IMR-90 (cell line): ENCODE measurements around the gene ZMAT2. TPM values are rescaled to one million over a fixed set of nuclear protein-coding genes. Genes with fewer than 3 reads are reported as not detected.

Experiments
- ATAC-seq: fragments of 200-7000 bp; cut with Tn5 transposase; 2 replicates; pipeline ENCODE4 v1.9.1; 2020; ENCODE audit warnings: low read depth, mild to moderate bottlenecking, moderate library complexity
- BruUV-seq: library from RNA; stranded (reverse); fragments of 400-500 nt; replicated peaks from 2 replicates; lab custom pipeline; 2021; lab: Mats Ljungman, UMichigan
- CTCF ChIA-PET: fragments of 300-600 bp; formaldehyde crosslinking; extraction: SDS; loops from one replicate; lab custom pipeline; 2021; ENCODE audit warnings: antibody characterized with exemption; lab: Yijun Ruan, JAX
- POLR2A ChIA-PET: fragments of 300-600 bp; sonication (Branson Sonifier 250); formaldehyde crosslinking; loops from one replicate; lab custom pipeline; 2022; ENCODE audit warnings: antibody characterized with exemption; ENCODE audit not compliant: unreplicated experiment; lab: Charles Lee
- DNase-seq: peaks from one replicate; pipeline ENCODE4 v3.0.0; 2013
- H2AFZ ChIP-seq: replicated peaks from 2 replicates; pipeline ENCODE3; 2013; ENCODE audit warnings: low read length, mild to moderate bottlenecking; ENCODE audit not compliant: poor library complexity
- H2AK5ac ChIP-seq: 2 replicates; pipeline ENCODE4 v1.6.1; 2013; ENCODE audit warnings: low read depth, low read length, inconsistent platforms
- H2AK9ac ChIP-seq: replicated peaks from 2 replicates; pipeline ENCODE3; 2013; ENCODE audit warnings: mild to moderate bottlenecking, low read depth, low read length, moderate library complexity; ENCODE audit not compliant: poor library complexity
- H2BK120ac ChIP-seq: 2 replicates; pipeline ENCODE4 v1.6.1; 2013; ENCODE audit warnings: low read depth, low read length, inconsistent platforms
- H2BK15ac ChIP-seq: 3 replicates; pipeline ENCODE4 v1.6.1; 2013; ENCODE audit warnings: low read depth, low read length, inconsistent platforms
- H2BK20ac ChIP-seq: 2 replicates; pipeline ENCODE4 v1.6.1; 2013; ENCODE audit warnings: low read depth, mild to moderate bottlenecking, inconsistent platforms, low read length, moderate library complexity
- H2BK5ac ChIP-seq: 2 replicates; pipeline ENCODE4 v1.6.1; 2013; ENCODE audit warnings: mild to moderate bottlenecking, low read depth, low read length, inconsistent platforms; ENCODE audit not compliant: poor library complexity, severe bottlenecking
- H3K14ac ChIP-seq: replicated peaks from 2 replicates; pipeline ENCODE4 v1.6.1; 2013; ENCODE audit warnings: low read depth, low read length, inconsistent platforms
- H3K18ac ChIP-seq: 2 replicates; pipeline ENCODE4 v1.6.1; 2013; ENCODE audit warnings: low read depth, low read length, control low read depth
- H3K23ac ChIP-seq: 2 replicates; pipeline ENCODE4 v1.6.1; 2013; ENCODE audit warnings: low read depth, low read length, inconsistent platforms
- H3K27ac ChIP-seq: 2 replicates; pipeline ENCODE4 v1.5.1; 2013; ENCODE audit warnings: mild to moderate bottlenecking, control low read depth, low read length; ENCODE audit not compliant: insufficient read depth
- H3K27me3 ChIP-seq: 2 replicates; pipeline ENCODE4 v1.6.1; 2013; ENCODE audit warnings: low read length; ENCODE audit not compliant: control insufficient read depth, insufficient read depth
- H3K36me3 ChIP-seq: 2 replicates; pipeline ENCODE4 v1.6.1; 2013; ENCODE audit warnings: low read length, mixed read lengths; ENCODE audit not compliant: control insufficient read depth, insufficient read depth
- H3K4ac ChIP-seq: 2 replicates; pipeline ENCODE4 v1.6.1; 2013; ENCODE audit warnings: low read depth, low read length, inconsistent platforms
- H3K4me1 ChIP-seq: 2 replicates; pipeline ENCODE4 v1.6.1; 2013; ENCODE audit warnings: low read length, mixed read lengths; ENCODE audit not compliant: control insufficient read depth, insufficient read depth
- H3K4me2 ChIP-seq: 2 replicates; pipeline ENCODE4 v1.6.1; 2013; ENCODE audit warnings: low read depth, mild to moderate bottlenecking, control low read depth, low read length, moderate library complexity
- H3K4me3 ChIP-seq: 2 replicates; pipeline ENCODE4 v1.5.1; 2013; ENCODE audit warnings: low read depth, mild to moderate bottlenecking, control low read depth, low read length, moderate library complexity; ENCODE audit not compliant: insufficient read depth
- H3K56ac ChIP-seq: 2 replicates; pipeline ENCODE4 v1.6.1; 2013; ENCODE audit warnings: low read length, inconsistent platforms; ENCODE audit not compliant: insufficient read depth; ENCODE audit errors: extremely low read depth
- H3K79me1 ChIP-seq, 2 experiments: 2 replicates each; pipeline ENCODE4 v1.6.1; 2013; ENCODE audit warnings: low read length in 2 of 2, inconsistent platforms in 1 of 2, low read depth in 1 of 2
- H3K9ac ChIP-seq: 2 replicates; pipeline ENCODE4 v1.6.1; 2013; ENCODE audit warnings: low read depth, low read length, control low read depth
- H3K9me1 ChIP-seq: 2 replicates; pipeline ENCODE4 v1.6.1; 2013; ENCODE audit warnings: low read length, inconsistent platforms; ENCODE audit not compliant: insufficient read depth
- H3K9me3 ChIP-seq: 2 replicates; pipeline ENCODE4 v1.6.1; 2013; ENCODE audit warnings: low read length; ENCODE audit not compliant: control insufficient read depth, insufficient read depth
- H4K20me1 ChIP-seq: 2 replicates; pipeline ENCODE4 v1.6.1; 2013; ENCODE audit warnings: low read length, inconsistent platforms; ENCODE audit not compliant: insufficient read depth
- H4K5ac ChIP-seq: 2 replicates; pipeline ENCODE4 v1.6.1; 2013; ENCODE audit warnings: mild to moderate bottlenecking, low read depth, low read length, control low read depth
- H4K8ac ChIP-seq, 2 experiments: 2 replicates each; pipeline ENCODE4 v1.6.1; 2013; ENCODE audit warnings: low read depth in 2 of 2, low read length in 2 of 2, control low read depth in 1 of 2, inconsistent platforms in 1 of 2
- H4K91ac ChIP-seq: 2 replicates; pipeline ENCODE4 v1.6.1; 2013; ENCODE audit warnings: low read depth, low read length, inconsistent platforms; ENCODE audit not compliant: insufficient read depth
- BHLHE40 ChIP-seq: fragments of 150-350 bp; IDR thresholded peaks from 2 replicates; pipeline ENCODE4 v1.6.1; 2016; ENCODE audit warnings: mild to moderate bottlenecking, low read depth, low read length
- CEBPB ChIP-seq: IDR thresholded peaks from 2 replicates; pipeline ENCODE4 v1.6.1; 2012; ENCODE audit warnings: low read depth, low read length, improper control_type of control experiment
- CHD1 ChIP-seq: IDR thresholded peaks from 2 replicates; pipeline ENCODE4 v1.6.1; 2012; ENCODE audit warnings: low read depth, low read length, improper control_type of control experiment
- FOS ChIP-seq: fragments of 150-350 bp; IDR thresholded peaks from 2 replicates; pipeline ENCODE4 v1.6.1; 2016; ENCODE audit warnings: low read depth, low read length
- MAFK ChIP-seq: IDR thresholded peaks from 2 replicates; pipeline ENCODE4 v1.6.1; 2012; ENCODE audit warnings: low read depth, low read length, improper control_type of control experiment
- MAZ ChIP-seq: IDR thresholded peaks from 2 replicates; pipeline ENCODE4 v1.6.1; 2012; ENCODE audit warnings: low read depth, mild to moderate bottlenecking, low read length, improper control_type of control experiment, moderate library complexity, borderline replicate concordance
- MXI1 ChIP-seq: IDR thresholded peaks from 2 replicates; pipeline ENCODE4 v1.6.1; 2012; ENCODE audit warnings: low read depth, mild to moderate bottlenecking, low read length, moderate library complexity, borderline replicate concordance
- NFE2L2 ChIP-seq: fragments of 150-350 bp; IDR thresholded peaks from 2 replicates; pipeline ENCODE4 v1.6.1; 2016; ENCODE audit warnings: low read depth, mild to moderate bottlenecking, low read length
- POLR2A ChIP-seq: IDR thresholded peaks from 2 replicates; pipeline ENCODE4 v1.6.1; 2012; ENCODE audit warnings: mild to moderate bottlenecking, low read depth, low read length
- RAD21 ChIP-seq: IDR thresholded peaks from 2 replicates; pipeline ENCODE4 v1.6.1; 2012; ENCODE audit warnings: low read length, improper control_type of control experiment
- RCOR1 ChIP-seq: IDR thresholded peaks from 2 replicates; pipeline ENCODE4 v1.6.1; 2012; ENCODE audit warnings: mild to moderate bottlenecking, low read length, improper control_type of control experiment; ENCODE audit not compliant: insufficient replicate concordance
- RFX5 ChIP-seq: IDR thresholded peaks from 2 replicates; pipeline ENCODE4 v1.8.0; 2012; ENCODE audit warnings: low read depth, mild to moderate bottlenecking, low read length, moderate library complexity
- SMC3 ChIP-seq: fragments of 150-350 bp; IDR thresholded peaks from 2 replicates; pipeline ENCODE4 v1.6.1; 2016; ENCODE audit warnings: low read depth, mild to moderate bottlenecking, antibody characterized with exemption, low read length, moderate library complexity
- WGBS, 2 experiments: methylation state at CpG; one replicate each; pipeline versions ENCODE4 v1.1.5 to v1.1.7; 2013; ENCODE audit warnings: missing lambda C conversion rate in 2 of 2; ENCODE audit not compliant: insufficient read length in 1 of 2; ENCODE audit errors: extremely low coverage in 2 of 2; 5-methylcytosine and 5-hydroxymethylcytosine counted together
- dilution Hi-C: fragments of 300-500 bp; cut with HindIII; formaldehyde crosslinking; loops from one replicate; pipeline ENCODE4 v1.14.3; 2018; ENCODE audit warnings: low sequenced_read_pairs; ENCODE audit not compliant: unreplicated experiment
- in situ Hi-C: fragments of 300-500 bp; cut with MboI; formaldehyde crosslinking; loops from 3 replicates; pipeline ENCODE4 v1.14.3; 2019; ENCODE audit warnings: low sequenced_read_pairs, inconsistent platforms, mixed read lengths
- intact Hi-C: fragments of 100-400 bp; cut with micrococcal nuclease; formaldehyde crosslinking; loops from 2 replicates; pipeline ENCODE4 v1.10.0; 2022
- polyA plus RNA-seq, 3 experiments: library from polyadenylated mRNA; depleted of rRNA; stranded (reverse); fragments of >200 nt; gene quantifications; 2 replicates each; pipeline ENCODE4 v1.2.3, GENCODE V29; 2012; ENCODE audit warnings: low replicate concordance in 1 of 3
- total RNA-seq: library from RNA; depleted of rRNA; stranded (reverse); fragments of >200 nt; gene quantifications from 2 replicates; pipeline ENCODE4 v1.2.3, GENCODE V29; 2012
- TF ChIP-seq, protein P1 (sequence below): fragments of 150-350 bp; IDR thresholded peaks from 2 replicates; pipeline ENCODE4 v1.6.1; 2016; ENCODE audit warnings: low read depth, mild to moderate bottlenecking, low read length, moderate library complexity, borderline replicate concordance
- TF ChIP-seq, protein P2 (sequence below): fragments of 150-350 bp; IDR thresholded peaks from 2 replicates; pipeline ENCODE4 v1.6.1; 2017; ENCODE audit warnings: mild to moderate bottlenecking, antibody characterized with exemption, low read length, low read depth

ZMAT2 gene
- total and polyA plus RNA-seq, 2 of the 4 experiments (the other 2 are of a cell fraction), result 16.3 to 41.2 TPM

DNA sequence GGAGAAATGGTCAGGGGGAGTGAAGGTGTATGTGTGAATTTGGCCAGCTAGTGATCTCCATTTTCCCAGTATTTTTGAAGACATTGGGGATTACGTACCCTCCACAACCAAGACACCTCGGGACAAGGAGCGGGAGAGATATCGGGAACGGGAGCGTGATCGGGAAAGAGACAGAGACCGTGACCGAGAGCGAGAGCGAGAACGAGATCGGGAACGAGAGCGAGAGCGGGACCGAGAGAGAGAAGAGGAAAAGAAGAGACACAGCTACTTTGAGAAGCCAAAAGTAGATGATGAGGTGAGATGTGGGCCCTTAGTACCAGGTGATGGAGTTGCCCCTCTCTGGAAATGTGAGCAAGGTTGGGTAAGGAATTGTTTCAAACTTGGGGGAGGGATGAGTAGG is 41.4 kb upstream of the ZMAT2 start:
- Histone ChIP-seq H3K9me1 (no peaks in the 10 kb centered on the region), H3K27ac (no peak overlapping the region), H3K4me3 (no peak overlapping the region), H3K9me3 (no peaks in the 10 kb centered on the region), H2AK9ac (no peak overlapping the region), H3K4ac (no peak overlapping the region), H3K27me3 (no peaks in the 10 kb centered on the region), H4K20me1 (no peaks in the 10 kb centered on the region), H4K5ac (no peak overlapping the region), H2BK120ac (no peak overlapping the region), H2AFZ (no peak overlapping the region), H3K36me3 (peaks cover 69% of the 10 kb centered on the region), H3K4me1 (no peaks in the 10 kb centered on the region), H2BK15ac (no peak overlapping the region), H3K79me1 (peaks cover 0 to 7% of the 10 kb centered on the region in 2 experiments; a peak in 1 of 4 replicates), H3K56ac (no peak overlapping the region), H4K8ac (no peak overlapping the region), H3K4me2 (no peak overlapping the region), H3K9ac (no peak overlapping the region), H3K14ac (no peak overlapping the region), H3K18ac (no peak overlapping the region), H3K23ac (no peak overlapping the region), H2BK20ac (no peak overlapping the region), H2AK5ac (no peak overlapping the region), H2BK5ac (no peak overlapping the region), H4K91ac (no peak overlapping the region)
- ChIA-PET POLR2A (no interaction called here), CTCF (no interaction called here)
- dilution Hi-C loops, result no loop called here
- BruUV-seq, result no TSS peak
- 98% methylated on average over 14 of the region's 17 CpGs; no CpG with 5 or more reads in 1 of the 2 experiments for WGBS, 2 experiments
- ATAC-seq (no peak), DNase-seq (no peak)
- in situ Hi-C loops, result no loop called here
- TF ChIP-seq POLR2A (no peak), BHLHE40 (no peak), MXI1 (no peak), CEBPB (no peak), FOS (no peak), MAFK (no peak), RCOR1 (no peak), NFE2L2 (no peak), CHD1 (no peak), RAD21 (no peak), MAZ (no peak), RFX5 (no peak), SMC3 (no peak)
- TF ChIP-seq, protein P1, sequence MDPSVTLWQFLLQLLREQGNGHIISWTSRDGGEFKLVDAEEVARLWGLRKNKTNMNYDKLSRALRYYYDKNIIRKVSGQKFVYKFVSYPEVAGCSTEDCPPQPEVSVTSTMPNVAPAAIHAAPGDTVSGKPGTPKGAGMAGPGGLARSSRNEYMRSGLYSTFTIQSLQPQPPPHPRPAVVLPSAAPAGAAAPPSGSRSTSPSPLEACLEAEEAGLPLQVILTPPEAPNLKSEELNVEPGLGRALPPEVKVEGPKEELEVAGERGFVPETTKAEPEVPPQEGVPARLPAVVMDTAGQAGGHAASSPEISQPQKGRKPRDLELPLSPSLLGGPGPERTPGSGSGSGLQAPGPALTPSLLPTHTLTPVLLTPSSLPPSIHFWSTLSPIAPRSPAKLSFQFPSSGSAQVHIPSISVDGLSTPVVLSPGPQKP, result no peak
- TF ChIP-seq, protein P2, sequence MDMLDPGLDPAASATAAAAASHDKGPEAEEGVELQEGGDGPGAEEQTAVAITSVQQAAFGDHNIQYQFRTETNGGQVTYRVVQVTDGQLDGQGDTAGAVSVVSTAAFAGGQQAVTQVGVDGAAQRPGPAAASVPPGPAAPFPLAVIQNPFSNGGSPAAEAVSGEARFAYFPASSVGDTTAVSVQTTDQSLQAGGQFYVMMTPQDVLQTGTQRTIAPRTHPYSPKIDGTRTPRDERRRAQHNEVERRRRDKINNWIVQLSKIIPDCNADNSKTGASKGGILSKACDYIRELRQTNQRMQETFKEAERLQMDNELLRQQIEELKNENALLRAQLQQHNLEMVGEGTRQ, result no peak
- intact Hi-C loops, result no loop called here
